DMS114 treated with DMSO at 0.1 percent for 48 hours (cell line): Measurements from ENCODE around the gene ZCCHC9.

Experiments
- DNase-seq: peaks from one replicate; lab custom pipeline; 2025; ENCODE audit not compliant: unreplicated experiment; lab: John Stamatoyannopoulos, UW

The ZCCHC9 gene

DNA sequence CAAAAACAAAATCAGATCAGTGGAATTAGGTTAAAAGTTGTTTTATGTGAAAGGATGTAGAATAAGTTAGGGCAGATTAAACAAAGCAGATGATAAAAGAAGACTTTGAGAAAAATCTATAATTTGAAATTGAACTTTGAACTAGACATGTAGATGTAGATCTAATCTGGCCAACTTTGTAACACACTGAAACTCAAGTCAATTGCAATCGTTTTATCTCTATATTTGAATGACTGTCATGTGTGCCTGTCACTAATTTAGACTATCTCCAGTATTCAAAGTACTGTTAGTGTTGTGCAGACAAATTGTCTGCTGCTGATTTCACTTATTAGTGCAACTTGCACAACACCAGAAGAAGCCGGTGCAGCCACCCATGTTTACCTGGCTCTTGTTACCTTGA lies 52.7 kb downstream of the ZCCHC9 start:
- no peak for DNase-seq

DNA sequence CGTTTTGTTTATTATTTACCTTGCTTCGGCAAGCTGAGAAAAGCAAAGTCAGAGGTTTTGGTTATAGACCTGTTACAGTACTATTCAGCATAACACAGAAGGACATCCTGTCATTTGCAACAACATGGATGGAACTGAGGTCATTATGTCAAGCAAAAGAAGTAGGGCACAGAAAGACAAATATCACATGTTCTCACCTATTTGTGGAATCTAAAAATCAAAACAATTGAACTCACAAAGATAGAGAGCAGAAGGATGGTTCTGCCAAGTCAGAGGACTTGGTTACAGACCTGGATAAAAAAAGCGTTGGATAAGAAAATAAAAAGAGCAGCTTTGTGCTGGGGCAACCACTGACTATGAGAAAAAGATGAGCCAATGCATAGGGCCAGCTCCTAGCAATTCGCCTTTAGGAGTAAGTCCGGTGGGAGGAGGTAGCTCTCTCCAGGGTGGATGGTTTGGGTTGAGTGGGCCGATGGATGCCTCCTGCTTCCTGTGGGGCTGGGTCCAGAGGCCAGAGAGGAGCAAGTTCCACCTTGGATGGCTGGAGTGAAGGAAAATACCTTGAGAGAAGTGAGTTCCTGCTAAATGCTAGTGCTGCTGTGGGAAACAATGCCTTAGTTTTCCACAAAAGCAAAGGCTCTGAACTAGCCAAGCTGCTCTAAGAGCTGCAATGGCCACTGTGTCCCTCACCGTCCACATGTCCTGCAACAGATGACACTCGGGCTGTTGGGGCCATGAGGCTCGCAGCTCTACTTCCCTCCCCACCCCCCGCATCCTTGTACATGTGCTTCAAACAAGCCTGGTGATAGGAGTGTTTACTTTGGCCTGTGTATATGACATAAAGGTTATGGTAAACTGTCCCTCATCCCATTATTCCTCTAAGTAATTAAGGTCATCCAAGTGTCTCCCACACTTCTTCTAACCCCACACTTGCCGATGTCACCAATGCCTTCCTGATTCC lies 54.2 kb downstream of the ZCCHC9 start:
- DNase-seq, result no peak

GRCh38 chr5:81359108-81359507 lies 57.7 kb downstream of the ZCCHC9 start:
- no peak for DNase-seq

DNA sequence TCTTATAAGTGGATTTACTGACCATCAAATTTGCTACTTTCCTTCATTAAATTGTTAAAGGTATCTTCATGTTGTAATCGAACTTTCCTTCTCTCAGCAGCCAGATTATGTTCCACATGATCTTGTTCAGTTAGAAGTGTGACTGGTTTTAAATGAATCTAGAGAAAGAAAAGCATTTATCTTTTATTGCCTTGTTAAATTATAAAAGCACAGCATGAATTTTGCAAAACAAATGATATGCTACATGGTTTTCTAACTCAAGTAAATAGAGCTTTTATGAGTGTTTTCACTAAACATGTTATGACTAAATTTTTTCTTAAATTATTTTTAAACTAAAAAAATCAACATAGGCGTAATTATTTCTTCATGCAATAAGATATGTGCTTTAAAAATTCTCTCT lies 58.5 kb downstream of the ZCCHC9 start:
- no peak for DNase-seq

- no peak for DNase-seq
Measured at GRCh38 chr5:81360640-81361039, 59.3 kb downstream of the ZCCHC9 start.

DNA sequence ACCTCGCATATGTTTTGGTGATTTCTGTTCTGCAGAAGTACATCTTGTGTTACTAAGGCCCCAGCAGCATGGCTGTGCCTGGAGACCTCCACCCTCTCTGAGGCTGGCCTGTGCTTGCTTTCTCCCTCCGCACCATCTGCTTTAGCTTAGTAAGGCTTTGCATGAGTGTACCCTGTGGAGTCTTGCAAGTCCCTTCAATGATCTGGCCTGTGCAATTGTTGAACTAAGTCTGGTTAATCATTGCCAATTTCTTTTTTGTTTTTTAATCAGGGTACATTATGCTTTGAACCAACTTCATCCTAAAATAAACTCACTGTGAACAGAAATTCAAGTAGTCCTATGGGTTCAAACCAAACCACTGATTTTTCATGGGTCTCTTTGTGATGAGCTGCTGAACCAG lies 60.2 kb downstream of the ZCCHC9 start:
- DNase-seq, result no peak
